Muscle layer of colon (tissue), 2 donors: ENCODE data around the gene SERPINB1.
"Not testable (repeated sequence)": the region's sequence is repeated elsewhere in the genome, so short reads cannot be mapped to it uniquely, and the experiment has no call there.

Source experiments
- H3K27ac ChIP-seq: one replicate; pipeline ENCODE4 v1.7.0; 2013; ENCODE audit warnings: low read depth, mild to moderate bottlenecking, low read length, moderate library complexity
- H3K27me3 ChIP-seq, 2 donors: one replicate each; pipeline ENCODE4 v1.7.0; 2013; ENCODE audit warnings: low read length in 2 of 2, mild to moderate bottlenecking in 2 of 2; ENCODE audit not compliant: insufficient read depth in 2 of 2, control insufficient read depth in 1 of 2
- H3K36me3 ChIP-seq: one replicate; pipeline ENCODE4 v1.7.0; 2013; ENCODE audit warnings: mild to moderate bottlenecking, low read length; ENCODE audit not compliant: insufficient read depth
- H3K4me1 ChIP-seq: one replicate; pipeline ENCODE4 v1.7.0; 2013; ENCODE audit warnings: mild to moderate bottlenecking, low read length; ENCODE audit not compliant: insufficient read depth
- H3K4me3 ChIP-seq, 2 donors: one replicate each; pipeline ENCODE4 v1.7.0; 2013; ENCODE audit warnings: low read length in 2 of 2, low read depth in 1 of 2, mild to moderate bottlenecking in 1 of 2, moderate library complexity in 1 of 2
- H3K9ac ChIP-seq: one replicate; pipeline ENCODE4 v1.7.0; 2013; ENCODE audit warnings: low read length
- H3K9me3 ChIP-seq: one replicate; pipeline ENCODE4 v1.7.0; 2013; ENCODE audit warnings: mild to moderate bottlenecking, low read length
- donor health status: abdominal sarcoma.
- donor health status: Adenocarcinoma of cecum.

Gene SERPINB1

DNA sequence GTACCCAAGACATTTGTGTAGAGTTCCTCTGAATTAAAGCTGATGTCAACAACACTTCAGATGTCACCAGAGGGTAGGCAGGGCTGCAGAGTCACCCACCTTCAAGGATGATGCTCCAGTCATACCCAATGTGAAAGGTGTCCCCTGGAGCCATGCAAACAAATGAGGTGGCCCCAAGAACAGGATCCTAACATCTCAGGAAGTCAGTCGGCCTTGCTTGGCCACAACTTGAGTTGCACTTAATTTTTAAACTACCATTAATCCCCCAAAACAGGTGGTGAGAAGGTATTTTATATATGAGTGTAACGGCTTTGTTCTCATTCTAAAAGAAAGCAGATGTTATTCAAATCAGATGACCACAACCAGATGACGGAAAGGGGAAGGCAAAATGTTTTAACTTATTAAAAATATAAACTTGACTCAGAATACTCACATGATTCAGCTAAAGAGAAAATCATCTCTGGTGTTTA, 21.1 kb upstream of the SERPINB1 start:
- no peak overlapping the region for H3K27ac ChIP-seq
- H3K27me3 ChIP-seq = no peaks in the 10 kb centered on the region
- no peak overlapping the region for H3K9ac ChIP-seq
- H3K4me3 ChIP-seq = no peak overlapping the region
- no peaks in the 10 kb centered on the region for H3K36me3 ChIP-seq
- peaks cover 6% of the 10 kb centered on the region for H3K4me1 ChIP-seq
- H3K9me3 ChIP-seq = no peaks in the 10 kb centered on the region

DNA sequence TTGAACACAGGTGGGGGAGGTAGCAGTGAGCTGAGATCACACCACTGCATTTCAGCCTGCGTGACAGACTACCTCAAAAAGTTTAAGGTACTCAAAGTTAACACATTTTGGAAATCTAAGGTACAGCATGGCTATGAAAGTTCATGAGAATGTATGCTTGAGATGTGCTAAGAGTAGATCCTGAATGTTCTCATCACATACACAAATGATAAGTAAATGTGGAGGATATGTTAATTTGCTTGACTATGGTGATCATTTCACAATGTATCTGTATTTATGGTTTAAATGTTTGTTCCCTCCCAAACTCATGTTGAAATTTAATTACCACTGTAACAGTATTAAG, 20.1 kb upstream of the SERPINB1 start:
- Histone ChIP-seq H3K27me3 (no peaks in the 10 kb centered on the region), H3K9me3 (no peaks in the 10 kb centered on the region), H3K9ac (no peak overlapping the region), H3K4me1 (peaks cover 6% of the 10 kb centered on the region), H3K27ac (no peak overlapping the region), H3K36me3 (no peaks in the 10 kb centered on the region), H3K4me3 (no peak overlapping the region)

- no peak overlapping the region for H3K4me3 ChIP-seq
- H3K4me1 ChIP-seq = peaks cover 6% of the 10 kb centered on the region
- no peak overlapping the region for H3K27ac ChIP-seq
- H3K9me3 ChIP-seq = no peaks in the 10 kb centered on the region
- no peaks in the 10 kb centered on the region for H3K27me3 ChIP-seq
- H3K36me3 ChIP-seq = no peaks in the 10 kb centered on the region
- H3K9ac ChIP-seq = no peak overlapping the region
These were observed 19.6 kb upstream of the SERPINB1 start for GRCh38 chr6:2861060-2861821.

GRCh38 chr6:2860706-2861059, 19.0 kb upstream of the SERPINB1 start:
- H3K9ac ChIP-seq, H3K4me1 ChIP-seq, H3K36me3 ChIP-seq, H3K27ac ChIP-seq, H3K4me3 ChIP-seq, H3K9me3 ChIP-seq, H3K27me3 ChIP-seq: not testable (repeated sequence)

- not testable (repeated sequence) for H3K4me3 ChIP-seq, H3K27ac ChIP-seq, H3K27me3 ChIP-seq, H3K4me1 ChIP-seq, H3K36me3 ChIP-seq, H3K9ac ChIP-seq, H3K9me3 ChIP-seq
These were observed 18.4 kb upstream of the SERPINB1 start for GRCh38 chr6:2859798-2860705.

DNA sequence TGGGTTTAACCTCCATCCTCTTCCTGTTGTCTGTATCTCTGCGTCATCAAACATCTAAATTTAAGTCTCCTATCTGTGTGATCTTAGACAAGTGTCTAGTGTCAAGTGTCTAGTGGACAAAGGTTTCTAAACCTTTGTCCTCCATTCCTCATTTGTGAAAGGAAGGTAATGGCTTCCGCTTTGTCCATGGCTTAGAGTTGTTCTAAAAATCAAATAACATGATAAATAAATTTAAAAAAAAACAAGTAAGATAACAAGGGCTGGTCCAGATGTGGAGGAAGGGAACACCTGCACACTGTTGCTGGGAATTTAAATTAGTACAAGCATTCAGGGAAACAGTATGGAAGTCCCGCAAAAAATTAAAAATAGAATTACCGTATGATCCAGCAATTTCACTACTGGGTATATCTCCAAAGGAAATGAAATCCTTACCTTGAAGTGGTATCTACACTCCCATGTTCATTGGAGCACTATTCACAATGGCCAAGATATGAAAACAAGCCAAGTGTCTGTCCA, 17.6 kb upstream of the SERPINB1 start:
- Histone ChIP-seq H3K9ac (no peak overlapping the region), H3K4me1 (peaks cover 6% of the 10 kb centered on the region), H3K27me3 (no peaks in the 10 kb centered on the region), H3K27ac (no peak overlapping the region), H3K9me3 (no peaks in the 10 kb centered on the region), H3K36me3 (no peaks in the 10 kb centered on the region), H3K4me3 (no peak overlapping the region)

- H3K36me3 ChIP-seq = no peaks in the 10 kb centered on the region
- H3K9me3 ChIP-seq = no peaks in the 10 kb centered on the region
- H3K27me3 ChIP-seq = no peaks in the 10 kb centered on the region
- H3K27ac ChIP-seq = peak overlapping the region; percentile 23
- H3K4me3 ChIP-seq = no peak overlapping the region
- peaks cover 12% of the 10 kb centered on the region for H3K4me1 ChIP-seq
- no peak overlapping the region for H3K9ac ChIP-seq
These were observed 16.1 kb upstream of the SERPINB1 start for GRCh38 chr6:2857580-2858337.

GRCh38 chr6:2857185-2857579, 15.5 kb upstream of the SERPINB1 start:
- no peak overlapping the region for H3K9ac ChIP-seq
- peaks cover 12% of the 10 kb centered on the region for H3K4me1 ChIP-seq
- H3K27ac ChIP-seq = peak overlapping the region; percentile 23
- H3K27me3 ChIP-seq = no peaks in the 10 kb centered on the region
- no peaks in the 10 kb centered on the region for H3K36me3 ChIP-seq
- no peak overlapping the region for H3K4me3 ChIP-seq
- H3K9me3 ChIP-seq = no peaks in the 10 kb centered on the region

DNA sequence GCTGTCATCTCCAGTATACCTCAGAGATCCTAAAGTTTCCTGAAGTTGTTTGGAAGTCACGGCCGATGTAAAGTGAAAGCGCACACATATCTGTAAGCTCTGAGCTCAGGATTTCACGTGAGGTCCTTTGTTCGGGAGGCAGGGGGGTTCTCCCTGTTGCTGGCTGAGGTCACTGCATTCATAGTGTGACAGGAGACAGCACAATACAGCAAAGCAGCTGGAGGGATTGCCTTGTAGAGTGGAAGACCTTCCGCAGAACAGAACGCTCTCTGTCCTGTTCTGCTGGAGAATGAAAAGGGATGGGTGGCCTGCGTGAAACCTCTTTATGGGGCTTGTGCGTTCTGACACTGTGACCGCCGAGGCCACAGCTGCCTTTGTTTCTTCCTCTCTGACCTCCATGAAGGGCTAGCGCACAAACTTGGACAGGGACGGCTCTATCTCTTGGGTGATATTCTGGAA, 13.4 kb upstream of the SERPINB1 start:
- Histone ChIP-seq H3K27ac (peak overlapping the region; percentile 29), H3K27me3 (no peaks in the 10 kb centered on the region), H3K4me3 (peak overlapping the region in 1 of 2 donors; percentile 61), H3K9ac (no peak overlapping the region), H3K9me3 (no peaks in the 10 kb centered on the region), H3K36me3 (no peaks in the 10 kb centered on the region), H3K4me1 (peaks cover 12% of the 10 kb centered on the region)

- Histone ChIP-seq H3K4me1 (peaks cover 12% of the 10 kb centered on the region), H3K27me3 (no peaks in the 10 kb centered on the region), H3K27ac (peak overlapping the region; percentile 29), H3K36me3 (no peaks in the 10 kb centered on the region), H3K4me3 (peak overlapping the region; percentile 7 to 61), H3K9ac (no peak overlapping the region), H3K9me3 (no peaks in the 10 kb centered on the region)
These were observed 12.8 kb upstream of the SERPINB1 start for GRCh38 chr6:2854396-2854982.
